K562 (cell line): ENCODE measurements around the gene ZBTB22. TPM values are rescaled to one million over a fixed set of nuclear protein-coding genes. Genes with fewer than 3 reads are reported as not detected.
A peak's percentile ranks its signal among the peaks of the same experiment; 100 is the strongest.

Experiments
- CCNT2 ChIP-seq: IDR thresholded peaks from 2 replicates; pipeline ENCODE4 v1.6.1; 2011; ENCODE audit warnings: borderline replicate concordance, low read depth, mild to moderate bottlenecking, moderate library complexity, mixed read lengths, low read length; ENCODE audit not compliant: insufficient read length; ENCODE audit errors: extremely low read depth
- HEY1 ChIP-seq: fragments of 250-450 bp; sonication (Bioruptor Pico); IDR thresholded peaks from 2 replicates; pipeline ENCODE4 v1.5.0; 2020; ENCODE audit warnings: mild to moderate bottlenecking, moderate library complexity, borderline replicate concordance
- NELFE ChIP-seq: IDR thresholded peaks from 2 replicates; pipeline ENCODE4 v1.6.1; 2011; ENCODE audit warnings: mild to moderate bottlenecking; ENCODE audit not compliant: insufficient read depth, insufficient read length
- NR2C2 ChIP-seq, 2 experiments: fragments of 200-800 bp in 1 of 2; sonication (Bioruptor generic) in 1 of 2; sonication (generic) in 1 of 2; formaldehyde crosslinking in 1 of 2; IDR thresholded peaks; 2 replicates each; pipeline versions ENCODE4 v1.6.1 to v1.8.0; 2016 to 2022; ENCODE audit warnings: mild to moderate bottlenecking in 1 of 2, missing compliant biosample characterization in 1 of 2, missing genetic modification characterization in 1 of 2, missing genetic modification reagents in 1 of 2
- NR2F6 ChIP-seq: fragments of 450-650 bp; formaldehyde crosslinking; IDR thresholded peaks from 2 replicates; pipeline ENCODE4 v1.4.0; 2020; ENCODE audit warnings: mild to moderate bottlenecking
- SMAD3 ChIP-seq: fragments of 450-650 bp; formaldehyde crosslinking; conservative IDR thresholded peaks from 2 replicates; pipeline ENCODE4 v1.4.0; 2020; ENCODE audit warnings: mild to moderate bottlenecking
- SMARCA4 ChIP-seq: fragments of 450-650 bp; IDR thresholded peaks from 2 replicates; pipeline ENCODE4 v1.6.1; 2016
- SOX6 ChIP-seq: fragments of 450-650 bp; IDR thresholded peaks from 2 replicates; pipeline ENCODE4 v1.6.1; 2014; ENCODE audit warnings: mild to moderate bottlenecking
- ZNF274 ChIP-seq: IDR thresholded peaks from 2 replicates; pipeline ENCODE4 v1.6.1; 2011; ENCODE audit warnings: low read depth, mild to moderate bottlenecking, low read length, moderate library complexity, borderline replicate concordance
- ZNF398 ChIP-seq: fragments of 250-450 bp; sonication (Bioruptor Pico); IDR thresholded peaks from 2 replicates; pipeline ENCODE4 v1.8.0; 2021; ENCODE audit warnings: moderate library complexity, mild to moderate bottlenecking, inconsistent platforms
- ZNF592 ChIP-seq: fragments of 450-650 bp; IDR thresholded peaks from 2 replicates; pipeline ENCODE4 v1.6.1; 2017; ENCODE audit warnings: antibody characterized with exemption, mild to moderate bottlenecking
- polyA plus RNA-seq, 8 experiments: library from polyadenylated mRNA; depleted of rRNA in 4 of 8; stranded (reverse) in 5 of 8; unstranded in 3 of 8; fragments of >200 nt; fragmentation: Nextera tagmentation in 2 of 8; fragmentation: Illumina TruSeq in 1 of 8; extraction: Ambion mirVana in 2 of 8; extraction: Trizol in 1 of 8; gene quantifications; 2 replicates each; pipeline versions ENCODE4 v1.2.1 to v1.2.3, GENCODE V29; 2011 to 2014; ENCODE audit warnings: inconsistent platforms in 1 of 8, missing spikeins in 1 of 8
- total RNA-seq, 7 experiments: library from RNA; depleted of rRNA in 6 of 7; stranded (reverse); fragments of >200 nt in 6 of 7; fragmentation: Illumina TruSeq in 2 of 7; extraction: Trizol in 2 of 7; gene quantifications; 2 replicates each; pipeline versions ENCODE4 v1.2.1 to v1.2.3, GENCODE V29; 2011 to 2021; ENCODE audit warnings: low replicate concordance in 1 of 7
- TF ChIP-seq, protein P1 (sequence below): fragments of 450-650 bp; formaldehyde crosslinking; IDR thresholded peaks from 2 replicates; pipeline ENCODE4 v1.4.0; 2020; ENCODE audit warnings: mild to moderate bottlenecking, mixed read lengths
- TF ChIP-seq, protein P2 (sequence below): fragments of 250-450 bp; sonication (Bioruptor Pico); IDR thresholded peaks from 2 replicates; pipeline ENCODE4 v1.5.0; 2022; ENCODE audit warnings: mild to moderate bottlenecking

ZBTB22 gene
- total and polyA plus RNA-seq, 9 of the 15 experiments (the other 6 are each of a cell fraction or from before 2014, with no cell fraction given), result 0.21 to 11.9 (median 7.1) TPM

GRCh38 chr6:33344701-33345697, 27.5 kb upstream of the ZBTB22 start (continued):
- TF ChIP-seq ZNF592 (no peak; the same call in 1 of the 2 replicates), CCNT2 (no peak), NR2C2 (CRISPR knock-in tag; IDR thresholded peaks at IDR 0.05) (no peak), NR2C2 (tag; IDR thresholded peaks at IDR 0.05) (no peak; the same call in 1 of the 2 replicates), HEY1 (CRISPR knock-in tag) (no peak), SMAD3 (CRISPR knock-in tag) (no peak), ZNF274 (no peak), NR2F6 (no peak), ZNF398 (CRISPR knock-in tag) (no peak), SMARCA4 (peak; percentile 84), NELFE (no peak), SOX6 (peak; percentile 81)
- TF ChIP-seq, protein P1, sequence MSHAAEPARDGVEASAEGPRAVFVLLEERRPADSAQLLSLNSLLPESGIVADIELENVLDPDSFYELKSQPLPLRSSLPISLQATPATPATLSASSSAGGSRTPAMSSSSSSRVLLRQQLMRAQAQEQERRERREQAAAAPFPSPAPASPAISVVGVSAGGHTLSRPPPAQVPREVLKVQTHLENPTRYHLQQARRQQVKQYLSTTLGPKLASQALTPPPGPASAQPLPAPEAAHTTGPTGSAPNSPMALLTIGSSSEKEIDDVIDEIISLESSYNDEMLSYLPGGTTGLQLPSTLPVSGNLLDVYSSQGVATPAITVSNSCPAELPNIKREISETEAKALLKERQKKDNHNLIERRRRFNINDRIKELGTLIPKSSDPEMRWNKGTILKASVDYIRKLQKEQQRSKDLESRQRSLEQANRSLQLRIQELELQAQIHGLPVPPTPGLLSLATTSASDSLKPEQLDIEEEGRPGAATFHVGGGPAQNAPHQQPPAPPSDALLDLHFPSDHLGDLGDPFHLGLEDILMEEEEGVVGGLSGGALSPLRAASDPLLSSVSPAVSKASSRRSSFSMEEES (CRISPR knock-in tag), result no peak
- TF ChIP-seq, protein P2, sequence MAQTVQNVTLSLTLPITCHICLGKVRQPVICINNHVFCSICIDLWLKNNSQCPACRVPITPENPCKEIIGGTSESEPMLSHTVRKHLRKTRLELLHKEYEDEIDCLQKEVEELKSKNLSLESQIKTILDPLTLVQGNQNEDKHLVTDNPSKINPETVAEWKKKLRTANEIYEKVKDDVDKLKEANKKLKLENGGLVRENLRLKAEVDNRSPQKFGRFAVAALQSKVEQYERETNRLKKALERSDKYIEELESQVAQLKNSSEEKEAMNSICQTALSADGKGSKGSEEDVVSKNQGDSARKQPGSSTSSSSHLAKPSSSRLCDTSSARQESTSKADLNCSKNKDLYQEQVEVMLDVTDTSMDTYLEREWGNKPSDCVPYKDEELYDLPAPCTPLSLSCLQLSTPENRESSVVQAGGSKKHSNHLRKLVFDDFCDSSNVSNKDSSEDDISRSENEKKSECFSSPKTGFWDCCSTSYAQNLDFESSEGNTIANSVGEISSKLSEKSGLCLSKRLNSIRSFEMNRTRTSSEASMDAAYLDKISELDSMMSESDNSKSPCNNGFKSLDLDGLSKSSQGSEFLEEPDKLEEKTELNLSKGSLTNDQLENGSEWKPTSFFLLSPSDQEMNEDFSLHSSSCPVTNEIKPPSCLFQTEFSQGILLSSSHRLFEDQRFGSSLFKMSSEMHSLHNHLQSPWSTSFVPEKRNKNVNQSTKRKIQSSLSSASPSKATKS, result no peak
